Measurements from ENCODE around the gene SPECC1L. TPM values are rescaled to one million over a fixed set of nuclear protein-coding genes. Genes with fewer than 3 reads are reported as not detected.
"Not testable (repeated sequence)": the region's sequence is repeated elsewhere in the genome, so short reads cannot be mapped to it uniquely, and the experiment has no call there.

The SPECC1L gene, protein sequence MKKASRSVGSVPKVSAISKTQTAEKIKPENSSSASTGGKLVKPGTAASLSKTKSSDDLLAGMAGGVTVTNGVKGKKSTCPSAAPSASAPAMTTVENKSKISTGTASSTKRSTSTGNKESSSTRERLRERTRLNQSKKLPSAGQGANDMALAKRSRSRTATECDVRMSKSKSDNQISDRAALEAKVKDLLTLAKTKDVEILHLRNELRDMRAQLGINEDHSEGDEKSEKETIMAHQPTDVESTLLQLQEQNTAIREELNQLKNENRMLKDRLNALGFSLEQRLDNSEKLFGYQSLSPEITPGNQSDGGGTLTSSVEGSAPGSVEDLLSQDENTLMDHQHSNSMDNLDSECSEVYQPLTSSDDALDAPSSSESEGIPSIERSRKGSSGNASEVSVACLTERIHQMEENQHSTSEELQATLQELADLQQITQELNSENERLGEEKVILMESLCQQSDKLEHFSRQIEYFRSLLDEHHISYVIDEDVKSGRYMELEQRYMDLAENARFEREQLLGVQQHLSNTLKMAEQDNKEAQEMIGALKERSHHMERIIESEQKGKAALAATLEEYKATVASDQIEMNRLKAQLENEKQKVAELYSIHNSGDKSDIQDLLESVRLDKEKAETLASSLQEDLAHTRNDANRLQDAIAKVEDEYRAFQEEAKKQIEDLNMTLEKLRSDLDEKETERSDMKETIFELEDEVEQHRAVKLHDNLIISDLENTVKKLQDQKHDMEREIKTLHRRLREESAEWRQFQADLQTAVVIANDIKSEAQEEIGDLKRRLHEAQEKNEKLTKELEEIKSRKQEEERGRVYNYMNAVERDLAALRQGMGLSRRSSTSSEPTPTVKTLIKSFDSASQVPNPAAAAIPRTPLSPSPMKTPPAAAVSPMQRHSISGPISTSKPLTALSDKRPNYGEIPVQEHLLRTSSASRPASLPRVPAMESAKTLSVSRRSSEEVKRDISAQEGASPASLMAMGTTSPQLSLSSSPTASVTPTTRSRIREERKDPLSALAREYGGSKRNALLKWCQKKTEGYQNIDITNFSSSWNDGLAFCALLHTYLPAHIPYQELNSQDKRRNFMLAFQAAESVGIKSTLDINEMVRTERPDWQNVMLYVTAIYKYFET
- polyA plus RNA-seq (2014; cell fraction: cytosol; rRNA removed) = 27.1 and 32.5 TPM in 2 replicates
- polyA plus RNA-seq (2014; cell fraction: nucleus; rRNA removed) = 30.9 and 33.0 TPM in 2 replicates

DNA sequence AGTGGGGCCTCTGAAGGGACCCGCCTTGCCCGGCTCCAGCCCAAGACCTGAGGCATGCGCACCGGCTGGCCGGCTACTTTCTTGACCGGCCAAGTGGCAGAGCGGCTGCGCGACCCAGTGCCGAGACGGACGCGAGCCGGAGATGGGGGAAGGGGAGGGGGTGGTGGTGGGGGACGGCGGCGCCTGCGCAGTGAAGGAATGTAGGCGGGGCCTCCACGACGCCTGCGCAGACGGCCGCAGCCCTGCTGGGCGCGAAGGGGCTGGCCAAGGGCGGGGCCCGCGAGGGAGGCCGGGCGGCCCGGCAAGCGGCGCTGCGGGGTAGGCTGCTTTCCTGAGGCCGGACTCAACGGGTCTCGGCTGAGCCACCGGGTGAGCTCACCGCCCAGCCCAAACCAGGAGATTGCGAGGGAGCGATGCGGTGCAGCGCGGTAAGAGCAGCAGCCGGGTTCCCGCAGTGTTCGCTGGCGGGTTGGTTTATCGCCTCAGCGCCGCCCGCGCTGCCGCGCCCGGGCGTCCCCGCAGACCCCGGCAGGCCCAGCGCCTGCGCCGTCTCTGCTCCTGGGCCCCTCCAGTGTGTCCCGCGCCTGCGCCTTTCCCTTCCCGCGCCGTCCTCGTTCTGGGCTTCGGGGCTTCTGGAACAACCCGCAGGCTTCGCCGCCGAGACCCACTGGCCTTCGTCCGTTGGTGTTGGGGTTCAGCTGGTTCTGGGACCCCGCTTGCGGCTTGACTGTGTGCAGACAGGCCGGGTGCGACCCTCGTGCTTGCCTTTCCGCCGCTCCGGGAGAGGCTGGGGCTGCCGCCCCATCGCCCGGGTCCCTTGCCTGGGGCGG lies at the start of gene SPECC1L:
TSS of gene SPECC1L (plus strand) at position 276 of the 830 bp plus-strand sequence. CDS start 31,401 bp downstream, outside the sequence.
- DNase-seq (ENCODE audit: low spot score) = peak; percentile 89

DNA sequence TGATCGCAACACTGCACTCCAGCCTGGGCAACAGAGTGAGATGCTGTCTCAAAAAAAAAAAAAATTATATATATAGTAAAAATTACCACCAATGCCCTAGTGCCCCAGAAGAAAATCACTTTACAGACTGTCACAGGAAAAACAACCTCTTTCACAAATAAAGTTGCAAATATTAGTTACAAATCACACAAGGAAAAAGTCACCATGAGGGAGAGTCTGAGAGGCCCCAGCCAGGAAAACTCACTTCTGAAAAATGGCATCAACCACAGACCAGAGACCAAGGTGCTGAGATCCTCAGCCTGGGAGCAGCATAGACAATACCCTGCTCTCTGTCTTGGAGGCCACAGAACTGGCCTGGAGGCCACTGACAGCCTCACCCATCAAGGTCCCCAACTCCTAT lies 46.2 kb upstream of the SPECC1L start:
- DNase-seq (ENCODE audit: low spot score) = no peak

GRCh38 chr22:24225044-24225601 lies 45.5 kb upstream of the SPECC1L start:
- no peak for DNase-seq (ENCODE audit: low spot score)

- no peak for DNase-seq (ENCODE audit: low spot score)
Measured at GRCh38 chr22:24225951-24226350, 44.7 kb upstream of the SPECC1L start.

- peak; percentile 35 for DNase-seq (ENCODE audit: low spot score)
Measured at GRCh38 chr22:24230911-24231656, 39.5 kb upstream of the SPECC1L start.

- no peak for DNase-seq (ENCODE audit: low spot score)
Measured at GRCh38 chr22:24231706-24232105, 38.9 kb upstream of the SPECC1L start.

DNA sequence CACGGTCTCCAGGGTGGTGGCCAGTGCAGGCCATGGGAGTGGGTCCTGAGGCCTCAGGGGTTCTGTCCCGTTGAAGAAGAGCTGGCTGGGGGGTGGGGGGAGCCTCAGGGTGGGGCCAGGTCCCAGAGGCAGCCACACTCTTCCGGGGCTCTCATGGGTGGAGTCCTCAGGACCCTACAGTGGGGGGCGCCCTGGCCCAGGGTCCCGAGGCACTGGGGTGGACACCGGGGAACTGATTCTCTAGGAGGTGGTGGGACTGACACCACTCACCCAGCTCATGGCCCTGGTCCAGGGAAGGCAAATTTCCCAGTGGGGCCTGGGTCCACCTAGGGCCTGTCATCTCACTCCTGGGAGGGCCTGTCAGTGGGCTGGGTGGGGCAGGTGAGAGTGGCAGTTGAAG lies 38.5 kb upstream of the SPECC1L start:
- DNase-seq (ENCODE audit: low spot score) = no peak

- DNase-seq (ENCODE audit: low spot score) = no peak
Measured at GRCh38 chr22:24232725-24233124, 37.9 kb upstream of the SPECC1L start.

- no peak for DNase-seq (ENCODE audit: low spot score)
Measured at GRCh38 chr22:24233235-24233634, 37.4 kb upstream of the SPECC1L start.

GRCh38 chr22:24233816-24234215 lies 36.8 kb upstream of the SPECC1L start:
- no peak for DNase-seq (ENCODE audit: low spot score)

DNA sequence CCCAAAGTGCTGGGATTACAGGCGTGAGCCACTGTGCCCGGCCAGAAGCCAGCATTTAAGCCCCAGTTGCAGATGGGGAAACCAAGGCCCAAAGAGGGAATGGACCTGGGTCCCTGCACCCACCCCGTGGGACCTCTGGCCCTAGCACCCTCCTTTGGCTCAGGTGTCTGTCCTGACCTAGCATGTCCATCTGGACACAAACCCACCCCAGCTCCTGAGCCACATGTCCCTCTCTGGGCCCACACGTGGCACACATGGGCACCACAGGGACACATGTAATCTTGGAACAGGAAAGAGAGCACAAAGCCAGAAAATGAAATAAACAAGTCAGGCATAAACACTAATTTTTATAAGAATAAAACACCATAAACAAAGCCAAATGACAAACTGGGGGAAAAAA lies 35.3 kb upstream of the SPECC1L start:
- no peak for DNase-seq (ENCODE audit: low spot score)

DNA sequence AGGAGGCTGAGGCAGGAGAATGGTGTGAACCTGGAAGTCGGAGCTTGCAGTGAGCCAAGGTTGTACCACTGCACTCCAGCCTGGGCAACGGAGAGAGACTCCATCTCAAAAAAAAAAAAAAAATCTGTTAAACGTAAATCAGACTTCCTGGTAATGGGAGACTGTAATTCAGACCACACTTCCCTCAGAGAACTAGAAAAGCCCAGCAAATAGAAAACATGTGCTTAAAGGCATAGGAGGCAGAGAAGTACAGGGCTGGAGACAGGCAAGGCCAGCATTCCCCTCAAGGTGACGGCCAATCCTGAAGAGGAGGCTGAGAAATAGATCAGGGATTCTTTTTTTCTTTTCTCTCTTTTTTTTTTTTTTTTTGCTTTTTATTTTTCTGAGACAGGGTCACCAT lies 34.0 kb upstream of the SPECC1L start:
- DNase-seq (ENCODE audit: low spot score) = no peak

DNA sequence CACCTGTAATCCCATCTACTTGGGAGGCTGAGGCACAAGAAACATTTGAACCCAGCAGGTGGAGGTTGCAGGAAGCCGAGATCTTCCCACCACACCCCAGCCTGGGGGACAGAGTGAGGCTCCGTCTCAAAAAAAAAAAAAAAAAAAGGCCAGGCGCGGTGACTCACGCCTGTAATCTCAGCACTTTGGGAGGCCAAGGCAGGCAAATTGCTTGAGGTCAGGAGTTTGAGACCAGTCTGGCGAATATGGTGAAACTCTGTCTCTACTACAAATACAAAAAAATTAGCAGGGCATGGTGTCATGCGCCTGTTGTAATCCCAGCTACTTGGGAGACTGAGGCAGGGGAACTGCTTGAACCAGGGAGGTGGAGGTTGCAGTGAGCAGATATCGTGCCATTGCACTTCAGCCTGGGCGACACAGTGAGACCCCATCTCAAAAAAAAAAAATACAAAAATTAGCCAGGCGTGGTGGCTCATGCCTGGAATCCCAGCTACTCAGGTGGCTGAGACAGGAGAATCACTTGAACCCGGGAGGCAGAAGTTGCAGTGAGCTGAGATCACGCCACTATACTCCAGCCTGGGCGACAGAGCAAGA lies 32.4 kb upstream of the SPECC1L start:
- DNase-seq (ENCODE audit: low spot score) = not testable (repeated sequence)

GRCh38 chr22:24240381-24240780 lies 30.2 kb upstream of the SPECC1L start:
- DNase-seq (ENCODE audit: low spot score) = no peak

GRCh38 chr22:24240985-24241692 lies 29.5 kb upstream of the SPECC1L start:
- DNase-seq (ENCODE audit: low spot score) = not testable (repeated sequence)

GRCh38 chr22:24243417-24243816 lies 27.2 kb upstream of the SPECC1L start:
- not testable (repeated sequence) for DNase-seq (ENCODE audit: low spot score)

DNA sequence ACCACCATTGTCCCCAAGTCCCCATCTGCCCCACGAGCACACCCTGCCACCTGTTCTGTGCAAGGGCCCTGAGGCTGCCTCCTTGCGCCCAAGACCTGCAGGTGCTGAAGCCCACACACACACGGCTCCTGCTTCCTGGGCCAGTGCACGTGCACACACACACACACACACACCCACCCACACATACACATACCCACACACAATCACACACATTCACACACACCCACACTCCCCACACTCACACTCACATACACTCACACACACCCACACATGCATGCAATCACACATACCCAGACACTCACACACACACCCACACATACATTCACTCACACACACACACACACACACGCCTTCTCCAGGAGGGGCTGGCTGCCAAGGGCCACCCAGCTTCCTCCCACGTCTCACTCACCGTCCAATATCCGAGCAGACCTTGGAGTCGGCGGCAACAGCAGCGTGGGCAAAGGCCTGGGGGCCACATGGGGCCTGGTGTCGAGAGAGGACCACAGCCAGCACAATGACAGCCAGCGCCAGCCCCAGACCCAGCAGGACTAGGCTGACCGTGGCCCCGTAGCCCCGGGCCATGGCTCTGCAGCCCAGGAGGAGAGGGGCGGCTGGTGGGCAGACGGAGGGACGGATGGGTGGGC lies 26.4 kb upstream of the SPECC1L start:
- DNase-seq (ENCODE audit: low spot score) = no peak

- DNase-seq (ENCODE audit: low spot score) = not testable (repeated sequence)
Measured at GRCh38 chr22:24245030-24245431, 25.6 kb upstream of the SPECC1L start, which contains the start of gene GGT5. Gene GGT5 (minus strand): TSS chr22:24245082. CDS start chr22:24244725, 357 bp downstream.
